H1 (cell line): ENCODE measurements around the gene PLEKHG1.

ENCODE experiments used
- BCL11A ChIP-seq, 2 experiments: IDR thresholded peaks; one replicate each; pipeline ENCODE4 v1.6.1; 2011; ENCODE audit warnings: low read depth in 2 of 2, low read length in 2 of 2, mild to moderate bottlenecking in 2 of 2
- FOSL1 ChIP-seq: IDR thresholded peaks from 2 replicates; pipeline ENCODE4 v1.6.1; 2011; ENCODE audit warnings: mild to moderate bottlenecking, low read depth, low read length, moderate library complexity; ENCODE audit not compliant: insufficient read depth
- GTF2F1 ChIP-seq: IDR thresholded peaks from 2 replicates; pipeline ENCODE4 v1.6.1; 2012; ENCODE audit warnings: low read depth, low read length, improper control_type of control experiment, borderline replicate concordance
- HDAC2 ChIP-seq, 2 experiments: fragments of 300-600 bp in 1 of 2; sonication (generic) in 1 of 2; IDR thresholded peaks; 2 replicates each; pipeline ENCODE4 v1.6.1; 2011 to 2012; ENCODE audit warnings: low read depth in 2 of 2, low read length in 2 of 2, mild to moderate bottlenecking in 2 of 2, moderate library complexity in 2 of 2, borderline replicate concordance in 1 of 2, inconsistent platforms in 1 of 2
- POLR2A ChIP-seq, 2 experiments: IDR thresholded peaks; 1 replicate in 1 of 2; 2 replicates in 1 of 2; pipeline ENCODE4 v1.6.1; 2011; ENCODE audit warnings: low read depth in 2 of 2, low read length in 2 of 2, mild to moderate bottlenecking in 2 of 2; ENCODE audit errors: control extremely low read depth in 1 of 2
- POLR2AphosphoS5 ChIP-seq: IDR thresholded peaks from 2 replicates; pipeline ENCODE4 v1.6.1; 2011; ENCODE audit warnings: low read depth, low read length
- RFX5 ChIP-seq: IDR thresholded peaks from 2 replicates; pipeline ENCODE4 v1.6.1; 2011; ENCODE audit warnings: low read depth, low read length, improper control_type of control experiment, borderline replicate concordance
- TAF1 ChIP-seq: IDR thresholded peaks from 2 replicates; pipeline ENCODE4 v1.6.1; 2011; ENCODE audit warnings: mild to moderate bottlenecking, low read depth, low read length
- TF ChIP-seq, protein P1 (sequence below), 3 experiments: IDR thresholded peaks; 1 replicate in 2 of 3; 2 replicates in 1 of 3; pipeline versions ENCODE4 v1.5.1 to v1.6.1; 2011; ENCODE audit warnings: low read length in 3 of 3, mild to moderate bottlenecking in 3 of 3, inconsistent platforms in 2 of 3, low read depth in 1 of 3, moderate library complexity in 1 of 3; ENCODE audit not compliant: insufficient read depth in 1 of 3; ENCODE audit errors: control extremely low read depth in 1 of 3

- TF ChIP-seq FOSL1 (no peak), RFX5 (no peak), POLR2AphosphoS5 (no peak), POLR2A (IDR thresholded peaks at IDR 0.05; ENCODE audit: control extremely low read depth in 1 of 2, low read depth in 2 of 2, low read length in 2 of 2) (no peak), BCL11A (IDR thresholded peaks at IDR 0.05; ENCODE audit: low read depth in 2 of 2, low read length in 2 of 2) (no peak), HDAC2 (IDR thresholded peaks at IDR 0.05; ENCODE audit: borderline replicate concordance in 1 of 2, low read depth in 2 of 2, low read length in 2 of 2) (no peak), GTF2F1 (no peak), TAF1 (no peak)
- TF ChIP-seq, protein P1, sequence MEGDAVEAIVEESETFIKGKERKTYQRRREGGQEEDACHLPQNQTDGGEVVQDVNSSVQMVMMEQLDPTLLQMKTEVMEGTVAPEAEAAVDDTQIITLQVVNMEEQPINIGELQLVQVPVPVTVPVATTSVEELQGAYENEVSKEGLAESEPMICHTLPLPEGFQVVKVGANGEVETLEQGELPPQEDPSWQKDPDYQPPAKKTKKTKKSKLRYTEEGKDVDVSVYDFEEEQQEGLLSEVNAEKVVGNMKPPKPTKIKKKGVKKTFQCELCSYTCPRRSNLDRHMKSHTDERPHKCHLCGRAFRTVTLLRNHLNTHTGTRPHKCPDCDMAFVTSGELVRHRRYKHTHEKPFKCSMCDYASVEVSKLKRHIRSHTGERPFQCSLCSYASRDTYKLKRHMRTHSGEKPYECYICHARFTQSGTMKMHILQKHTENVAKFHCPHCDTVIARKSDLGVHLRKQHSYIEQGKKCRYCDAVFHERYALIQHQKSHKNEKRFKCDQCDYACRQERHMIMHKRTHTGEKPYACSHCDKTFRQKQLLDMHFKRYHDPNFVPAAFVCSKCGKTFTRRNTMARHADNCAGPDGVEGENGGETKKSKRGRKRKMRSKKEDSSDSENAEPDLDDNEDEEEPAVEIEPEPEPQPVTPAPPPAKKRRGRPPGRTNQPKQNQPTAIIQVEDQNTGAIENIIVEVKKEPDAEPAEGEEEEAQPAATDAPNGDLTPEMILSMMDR (IDR thresholded peaks at IDR 0.05; ENCODE audit: control extremely low read depth in 1 of 3, insufficient read depth in 1 of 3, low read depth in 1 of 3, low read length in 3 of 3): no peak
Measured at GRCh38 chr6:150628908-150629307, 29.2 kb downstream of the PLEKHG1 start.
